SK-N-SH treated with all-trans-retinoic acid at 6 μM for 48 hours (cell line): ENCODE measurements around the gene EOGT.

Source experiments
- ARNTL ChIP-seq: fragments of 450-650 bp; formaldehyde crosslinking; IDR thresholded peaks from 2 replicates; pipeline ENCODE4 v1.5.0; 2020; ENCODE audit warnings: low read depth, mild to moderate bottlenecking, moderate library complexity, borderline replicate concordance
- BACH2 ChIP-seq: fragments of 250-450 bp; sonication (Bioruptor Pico); IDR thresholded peaks from 2 replicates; pipeline ENCODE4 v1.9.0; 2021; ENCODE audit warnings: mild to moderate bottlenecking, borderline replicate concordance
- CSDC2 ChIP-seq: fragments of 250-450 bp; sonication (Bioruptor Pico); IDR thresholded peaks from 2 replicates; pipeline ENCODE4 v1.5.0; 2020; ENCODE audit warnings: mild to moderate bottlenecking, moderate library complexity
- ESRRG ChIP-seq: fragments of 250-450 bp; sonication (Bioruptor Pico); IDR thresholded peaks from 2 replicates; pipeline ENCODE4 v1.6.1; 2021; ENCODE audit warnings: mild to moderate bottlenecking
- OSR1 ChIP-seq: fragments of 250-450 bp; sonication (Bioruptor Pico); IDR thresholded peaks from 2 replicates; pipeline ENCODE4 v1.8.0; 2022; ENCODE audit warnings: moderate library complexity, mild to moderate bottlenecking, inconsistent platforms
- TCF4 ChIP-seq: fragments of 250-450 bp; sonication (Bioruptor Pico); IDR thresholded peaks from 2 replicates; pipeline ENCODE4 v1.8.0; 2021; ENCODE audit warnings: mild to moderate bottlenecking, moderate library complexity, borderline replicate concordance
- ZFP30 ChIP-seq: fragments of 450-650 bp; formaldehyde crosslinking; IDR thresholded peaks from 2 replicates; pipeline ENCODE4 v1.5.0; 2022; ENCODE audit warnings: mild to moderate bottlenecking, moderate library complexity
- ZNF565 ChIP-seq: fragments of 450-650 bp; formaldehyde crosslinking; conservative IDR thresholded peaks from 2 replicates; pipeline ENCODE4 v1.5.0; 2020; ENCODE audit warnings: low read depth, mild to moderate bottlenecking, moderate library complexity
- ZNF70 ChIP-seq: fragments of 450-650 bp; formaldehyde crosslinking; IDR thresholded peaks from 2 replicates; pipeline ENCODE4 v1.5.0; 2020; ENCODE audit warnings: mild to moderate bottlenecking, moderate library complexity
- TF ChIP-seq, protein P1 (sequence below): fragments of 250-450 bp; sonication (Bioruptor Pico); IDR thresholded peaks from 2 replicates; pipeline ENCODE4 v1.8.0; 2021; ENCODE audit warnings: low read depth, mild to moderate bottlenecking, moderate library complexity, borderline replicate concordance
- TF ChIP-seq, protein P2 (sequence below): fragments of 250-450 bp; sonication (Bioruptor Pico); IDR thresholded peaks from 2 replicates; pipeline ENCODE4 v1.5.1; 2020; ENCODE audit warnings: low read depth, mild to moderate bottlenecking, moderate library complexity
- TF ChIP-seq, protein P3 (sequence below): fragments of 250-450 bp; sonication (Bioruptor Pico); IDR thresholded peaks from 2 replicates; pipeline ENCODE4 v1.8.0; 2020; ENCODE audit warnings: mild to moderate bottlenecking, moderate library complexity, borderline replicate concordance

DNA sequence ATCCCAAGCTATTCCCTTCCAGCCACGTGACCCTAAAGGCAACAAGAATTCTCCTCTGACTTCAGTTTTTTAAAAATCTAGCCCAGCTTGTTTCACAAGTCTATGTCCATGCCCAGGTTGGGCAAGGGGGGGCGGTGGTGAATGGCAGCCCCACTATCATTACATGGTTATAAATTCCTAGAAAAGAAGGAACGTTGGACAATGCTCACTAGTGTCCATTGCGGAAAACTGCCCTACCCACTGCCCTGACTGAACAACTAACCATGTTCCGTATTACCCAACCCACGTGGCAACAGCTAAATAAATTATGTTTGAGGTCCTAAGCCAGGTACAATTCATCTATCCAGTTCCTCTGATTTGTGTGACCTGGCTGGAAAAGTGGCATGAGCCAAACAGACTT, 72.4 kb downstream of the EOGT start:
- TF ChIP-seq, protein P1, sequence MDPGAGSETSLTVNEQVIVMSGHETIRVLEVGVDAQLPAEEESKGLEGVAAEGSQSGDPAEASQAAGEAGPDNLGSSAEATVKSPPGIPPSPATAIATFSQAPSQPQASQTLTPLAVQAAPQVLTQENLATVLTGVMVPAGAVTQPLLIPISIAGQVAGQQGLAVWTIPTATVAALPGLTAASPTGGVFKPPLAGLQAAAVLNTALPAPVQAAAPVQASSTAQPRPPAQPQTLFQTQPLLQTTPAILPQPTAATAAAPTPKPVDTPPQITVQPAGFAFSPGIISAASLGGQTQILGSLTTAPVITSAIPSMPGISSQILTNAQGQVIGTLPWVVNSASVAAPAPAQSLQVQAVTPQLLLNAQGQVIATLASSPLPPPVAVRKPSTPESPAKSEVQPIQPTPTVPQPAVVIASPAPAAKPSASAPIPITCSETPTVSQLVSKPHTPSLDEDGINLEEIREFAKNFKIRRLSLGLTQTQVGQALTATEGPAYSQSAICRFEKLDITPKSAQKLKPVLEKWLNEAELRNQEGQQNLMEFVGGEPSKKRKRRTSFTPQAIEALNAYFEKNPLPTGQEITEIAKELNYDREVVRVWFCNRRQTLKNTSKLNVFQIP (CRISPR knock-in tag), result no peak
- TF ChIP-seq OSR1 (CRISPR knock-in tag) (no peak), TCF4 (CRISPR knock-in tag) (no peak), CSDC2 (CRISPR knock-in tag) (no peak), ARNTL (CRISPR knock-in tag) (no peak), ZNF565 (no peak), ZFP30 (no peak), ZNF70 (no peak), ESRRG (no peak), BACH2 (CRISPR knock-in tag) (no peak)
- TF ChIP-seq, protein P2, sequence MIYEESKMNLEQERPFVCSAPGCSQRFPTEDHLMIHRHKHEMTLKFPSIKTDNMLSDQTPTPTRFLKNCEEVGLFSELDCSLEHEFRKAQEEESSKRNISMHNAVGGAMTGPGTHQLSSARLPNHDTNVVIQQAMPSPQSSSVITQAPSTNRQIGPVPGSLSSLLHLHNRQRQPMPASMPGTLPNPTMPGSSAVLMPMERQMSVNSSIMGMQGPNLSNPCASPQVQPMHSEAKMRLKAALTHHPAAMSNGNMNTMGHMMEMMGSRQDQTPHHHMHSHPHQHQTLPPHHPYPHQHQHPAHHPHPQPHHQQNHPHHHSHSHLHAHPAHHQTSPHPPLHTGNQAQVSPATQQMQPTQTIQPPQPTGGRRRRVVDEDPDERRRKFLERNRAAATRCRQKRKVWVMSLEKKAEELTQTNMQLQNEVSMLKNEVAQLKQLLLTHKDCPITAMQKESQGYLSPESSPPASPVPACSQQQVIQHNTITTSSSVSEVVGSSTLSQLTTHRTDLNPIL (CRISPR knock-in tag), result no peak
- TF ChIP-seq, protein P3, sequence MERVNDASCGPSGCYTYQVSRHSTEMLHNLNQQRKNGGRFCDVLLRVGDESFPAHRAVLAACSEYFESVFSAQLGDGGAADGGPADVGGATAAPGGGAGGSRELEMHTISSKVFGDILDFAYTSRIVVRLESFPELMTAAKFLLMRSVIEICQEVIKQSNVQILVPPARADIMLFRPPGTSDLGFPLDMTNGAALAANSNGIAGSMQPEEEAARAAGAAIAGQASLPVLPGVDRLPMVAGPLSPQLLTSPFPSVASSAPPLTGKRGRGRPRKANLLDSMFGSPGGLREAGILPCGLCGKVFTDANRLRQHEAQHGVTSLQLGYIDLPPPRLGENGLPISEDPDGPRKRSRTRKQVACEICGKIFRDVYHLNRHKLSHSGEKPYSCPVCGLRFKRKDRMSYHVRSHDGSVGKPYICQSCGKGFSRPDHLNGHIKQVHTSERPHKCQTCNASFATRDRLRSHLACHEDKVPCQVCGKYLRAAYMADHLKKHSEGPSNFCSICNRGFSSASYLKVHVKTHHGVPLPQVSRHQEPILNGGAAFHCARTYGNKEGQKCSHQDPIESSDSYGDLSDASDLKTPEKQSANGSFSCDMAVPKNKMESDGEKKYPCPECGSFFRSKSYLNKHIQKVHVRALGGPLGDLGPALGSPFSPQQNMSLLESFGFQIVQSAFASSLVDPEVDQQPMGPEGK, result no peak
